HFFc6 (cell line): ENCODE results near the gene CCDC187. TPM values are rescaled to one million over a fixed set of nuclear protein-coding genes. Genes with fewer than 3 reads are reported as not detected.

Experiments
- DNase-seq: peaks from one replicate; pipeline ENCODE4 v3.0.0-alpha.2; 2018
- H3K27ac Mint-ChIP-seq: 2 replicates; pipeline ENCODE4 v1.8.0; 2020; ENCODE audit warnings: mild to moderate bottlenecking, mixed read lengths
- H3K27me3 Mint-ChIP-seq: 2 replicates; pipeline ENCODE4 v1.8.0; 2021; ENCODE audit warnings: mild to moderate bottlenecking, moderate library complexity, mixed read lengths; ENCODE audit not compliant: insufficient read depth
- H3K36me3 Mint-ChIP-seq: 2 replicates; pipeline ENCODE4 v1.8.0; 2021; ENCODE audit warnings: low read depth, mixed read lengths
- H3K4me1 Mint-ChIP-seq: 2 replicates; pipeline ENCODE4 v1.8.0; 2020; ENCODE audit warnings: low read depth, mixed read lengths
- H3K4me3 Mint-ChIP-seq: 2 replicates; pipeline ENCODE4 v1.8.0; 2020; ENCODE audit warnings: mild to moderate bottlenecking, moderate library complexity, mixed read lengths
- H3K9me3 Mint-ChIP-seq: 2 replicates; pipeline ENCODE4 v1.8.0; 2020; ENCODE audit warnings: mild to moderate bottlenecking, mixed read lengths
- total RNA-seq, 6 experiments: library from RNA; stranded (reverse); fragmentation: NEBNext Ultra II Directional; extraction: Animal tissue kit (Norgen Biotek cat#: 25700); gene quantifications; 2 replicates in 1 of 6; 3 replicates in 5 of 6; pipeline ENCODE4 v1.2.3, GENCODE V29; 2021
- TF ChIP-seq, protein P1 (sequence below): fragments of 200-600 bp; sonication (generic); IDR thresholded peaks from 2 replicates; pipeline ENCODE4 v1.5.0; 2021; ENCODE audit warnings: antibody characterized with exemption, mild to moderate bottlenecking

The CCDC187 gene
- total RNA-seq, 6 experiments from 2014 or later: not detected

GRCh38 chr9:136318111-136318775 lies 14.3 kb upstream of the CCDC187 start:
- TF ChIP-seq, protein P1, sequence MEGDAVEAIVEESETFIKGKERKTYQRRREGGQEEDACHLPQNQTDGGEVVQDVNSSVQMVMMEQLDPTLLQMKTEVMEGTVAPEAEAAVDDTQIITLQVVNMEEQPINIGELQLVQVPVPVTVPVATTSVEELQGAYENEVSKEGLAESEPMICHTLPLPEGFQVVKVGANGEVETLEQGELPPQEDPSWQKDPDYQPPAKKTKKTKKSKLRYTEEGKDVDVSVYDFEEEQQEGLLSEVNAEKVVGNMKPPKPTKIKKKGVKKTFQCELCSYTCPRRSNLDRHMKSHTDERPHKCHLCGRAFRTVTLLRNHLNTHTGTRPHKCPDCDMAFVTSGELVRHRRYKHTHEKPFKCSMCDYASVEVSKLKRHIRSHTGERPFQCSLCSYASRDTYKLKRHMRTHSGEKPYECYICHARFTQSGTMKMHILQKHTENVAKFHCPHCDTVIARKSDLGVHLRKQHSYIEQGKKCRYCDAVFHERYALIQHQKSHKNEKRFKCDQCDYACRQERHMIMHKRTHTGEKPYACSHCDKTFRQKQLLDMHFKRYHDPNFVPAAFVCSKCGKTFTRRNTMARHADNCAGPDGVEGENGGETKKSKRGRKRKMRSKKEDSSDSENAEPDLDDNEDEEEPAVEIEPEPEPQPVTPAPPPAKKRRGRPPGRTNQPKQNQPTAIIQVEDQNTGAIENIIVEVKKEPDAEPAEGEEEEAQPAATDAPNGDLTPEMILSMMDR: no peak
- H3K4me3 Mint-ChIP-seq: no peak overlapping the region

DNA sequence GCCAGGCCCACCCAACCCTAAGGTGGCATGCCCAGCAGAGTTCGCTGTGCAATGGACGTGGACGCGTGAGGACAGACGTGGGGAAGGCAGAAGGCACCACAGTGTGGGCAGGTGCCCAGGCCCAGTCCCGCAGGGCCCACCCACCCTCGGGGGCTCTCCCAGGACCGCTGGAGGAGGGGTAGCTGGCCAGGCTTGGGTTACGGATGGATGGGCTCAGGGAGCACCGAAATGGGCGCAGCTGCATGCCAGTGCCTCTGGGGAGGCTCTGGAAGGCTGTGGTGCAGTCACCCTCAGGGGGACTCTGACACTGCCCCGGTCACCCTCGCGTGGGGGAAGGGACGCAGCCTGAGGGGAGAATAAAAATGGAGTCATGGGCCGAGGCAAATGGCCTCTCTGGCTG lies 13.8 kb upstream of the CCDC187 start:
- Mint-ChIP-seq H3K4me1 (no peaks in the 10 kb centered on the region), H3K27me3 (peaks cover 9% of the 10 kb centered on the region), H3K9me3 (peaks cover 25% of the 10 kb centered on the region), H3K36me3 (peaks cover 18% of the 10 kb centered on the region), H3K4me3 (no peak overlapping the region), H3K27ac (no peak overlapping the region)
- no peak for DNase-seq
- TF ChIP-seq, protein P1: no peak

More at GRCh38 chr9:136318111-136318775, 14.3 kb upstream of the CCDC187 start:
- no peaks in the 10 kb centered on the region for H3K4me1 Mint-ChIP-seq
- H3K27ac Mint-ChIP-seq: no peak overlapping the region
- H3K9me3 Mint-ChIP-seq: peaks cover 25% of the 10 kb centered on the region
- DNase-seq: no peak
- peaks cover 9% of the 10 kb centered on the region for H3K27me3 Mint-ChIP-seq
- H3K36me3 Mint-ChIP-seq: peaks cover 18% of the 10 kb centered on the region

- Mint-ChIP-seq H3K27ac (no peak overlapping the region), H3K36me3 (peaks cover 18% of the 10 kb centered on the region), H3K4me1 (no peaks in the 10 kb centered on the region), H3K9me3 (peaks cover 25% of the 10 kb centered on the region), H3K27me3 (peaks cover 9% of the 10 kb centered on the region), H3K4me3 (no peak overlapping the region)
- TF ChIP-seq, protein P1: no peak
- DNase-seq: no peak
Measured at GRCh38 chr9:136316896-136317676, 13.2 kb upstream of the CCDC187 start.

GRCh38 chr9:136316271-136316751 lies 12.4 kb upstream of the CCDC187 start:
- H3K27me3 Mint-ChIP-seq: peaks cover 9% of the 10 kb centered on the region
- H3K4me3 Mint-ChIP-seq: no peak overlapping the region
- H3K36me3 Mint-ChIP-seq: peaks cover 18% of the 10 kb centered on the region
- no peaks in the 10 kb centered on the region for H3K4me1 Mint-ChIP-seq
- TF ChIP-seq, protein P1: no peak
- DNase-seq: no peak
- H3K27ac Mint-ChIP-seq: no peak overlapping the region
- H3K9me3 Mint-ChIP-seq: peaks cover 25% of the 10 kb centered on the region

GRCh38 chr9:136314944-136315343 lies 11.1 kb upstream of the CCDC187 start:
- TF ChIP-seq, protein P1: no peak
- Mint-ChIP-seq H3K4me1 (no peaks in the 10 kb centered on the region), H3K27ac (no peak overlapping the region), H3K4me3 (no peak overlapping the region), H3K36me3 (peaks cover 18% of the 10 kb centered on the region), H3K27me3 (peaks cover 9% of the 10 kb centered on the region), H3K9me3 (peaks cover 25% of the 10 kb centered on the region)
- no peak for DNase-seq
